SH-SY5Y (cell line): Measurements from ENCODE around the gene SNTB2.

ENCODE experiments used
- GATA2 ChIP-seq: IDR thresholded peaks from 2 replicates; pipeline ENCODE4 v1.6.1; 2011; ENCODE audit warnings: mild to moderate bottlenecking, low read depth, low read length
- GATA3 ChIP-seq: IDR thresholded peaks from 2 replicates; pipeline ENCODE4 v1.6.1; 2011; ENCODE audit warnings: low read depth, mild to moderate bottlenecking, low read length, moderate library complexity

DNA sequence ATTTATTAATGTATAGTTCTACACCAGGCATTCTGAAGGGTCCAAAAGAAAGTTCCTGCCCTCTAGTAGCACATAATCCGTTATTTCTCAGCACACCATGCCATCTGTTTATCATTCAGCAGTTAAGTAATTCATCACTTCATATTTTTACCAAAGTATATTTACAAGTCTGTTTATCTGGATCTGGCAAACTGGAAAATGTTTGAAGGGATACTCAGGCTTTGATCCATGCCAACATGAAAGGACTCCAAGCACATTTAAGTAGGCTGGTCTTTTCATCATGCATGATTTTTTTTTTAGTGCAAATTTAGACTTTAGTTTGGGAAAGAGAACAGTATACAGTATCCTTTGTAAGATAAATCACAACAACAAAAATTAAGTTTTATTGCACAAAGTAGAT, 120.1 kb downstream of the SNTB2 start:
- TF ChIP-seq GATA2, result no peak
- no peak for TF ChIP-seq GATA3
